NOMO-1 (cell line): Measurements from ENCODE around the gene HIVEP1.

ENCODE experiments used
- DNase-seq, 2 experiments: peaks; one replicate each; lab custom pipeline; 2025; ENCODE audit not compliant: unreplicated experiment in 2 of 2; lab: John Stamatoyannopoulos, UW

Gene HIVEP1

GRCh38 chr6:12014873-12015149 lies 2.7 kb downstream of the HIVEP1 start:
- DNase-seq = no peak

GRCh38 chr6:12017263-12017662 lies 5.2 kb downstream of the HIVEP1 start:
- DNase-seq = no peak

- no peak for DNase-seq
These were observed 5.8 kb downstream of the HIVEP1 start for GRCh38 chr6:12017876-12018401.

GRCh38 chr6:12020187-12020791 lies 8.2 kb downstream of the HIVEP1 start:
- no peak for DNase-seq

- no peak for DNase-seq
These were observed 10.4 kb downstream of the HIVEP1 start for GRCh38 chr6:12022481-12022880.

- DNase-seq = no peak
These were observed 10.9 kb downstream of the HIVEP1 start for GRCh38 chr6:12022953-12023388.

GRCh38 chr6:12024216-12024615 lies 12.1 kb downstream of the HIVEP1 start:
- no peak for DNase-seq

- no peak for DNase-seq
These were observed 12.8 kb downstream of the HIVEP1 start for GRCh38 chr6:12024699-12025434.

- DNase-seq = no peak
These were observed 14.0 kb downstream of the HIVEP1 start for GRCh38 chr6:12026120-12026519.

- DNase-seq = no peak
These were observed 14.7 kb downstream of the HIVEP1 start for GRCh38 chr6:12026833-12027232.

GRCh38 chr6:12028213-12028612 lies 16.1 kb downstream of the HIVEP1 start:
- no peak for DNase-seq

- DNase-seq = no peak
These were observed 18.0 kb downstream of the HIVEP1 start for GRCh38 chr6:12029979-12030737.

- DNase-seq = no peak
These were observed 19.0 kb downstream of the HIVEP1 start for GRCh38 chr6:12030993-12031550.

GRCh38 chr6:12032783-12033573 lies 20.9 kb downstream of the HIVEP1 start:
- no peak for DNase-seq

- peak in 1 of 2 experiments; percentile 4 for DNase-seq
These were observed 21.7 kb downstream of the HIVEP1 start for GRCh38 chr6:12033770-12034169.

GRCh38 chr6:12034349-12034748 lies 22.2 kb downstream of the HIVEP1 start:
- no peak for DNase-seq

GRCh38 chr6:12034837-12035236 lies 22.7 kb downstream of the HIVEP1 start:
- DNase-seq = no peak

GRCh38 chr6:12036766-12037165 lies 24.7 kb downstream of the HIVEP1 start:
- no peak for DNase-seq

- DNase-seq = peak; percentile 16
These were observed 25.7 kb downstream of the HIVEP1 start for GRCh38 chr6:12037798-12038197.
